Trophoblast cell (in vitro differentiated cells and primary cell): Measurements from ENCODE around the gene CLNK.

Experiments
- DNase-seq, 2 donors: peaks; one replicate each; pipeline ENCODE4 v3.0.0-alpha.2; 2016
- H2AFZ ChIP-seq: 2 replicates; pipeline ENCODE4 v1.6.1; 2013; ENCODE audit warnings: low read length, moderate library complexity, mild to moderate bottlenecking; ENCODE audit not compliant: insufficient read depth, poor library complexity
- H2AK5ac ChIP-seq: 2 replicates; pipeline ENCODE4 v1.6.1; 2013; ENCODE audit warnings: mild to moderate bottlenecking, low read length
- H2BK120ac ChIP-seq: 2 replicates; pipeline ENCODE4 v1.6.1; 2013; ENCODE audit warnings: low read length, mild to moderate bottlenecking, moderate library complexity; ENCODE audit not compliant: insufficient read depth, poor library complexity
- H2BK12ac ChIP-seq: 2 replicates; pipeline ENCODE4 v1.6.1; 2013; ENCODE audit warnings: mild to moderate bottlenecking, low read length, moderate library complexity
- H2BK5ac ChIP-seq: 2 replicates; pipeline ENCODE4 v1.6.1; 2013; ENCODE audit warnings: low read length, low read depth, moderate library complexity, mild to moderate bottlenecking; ENCODE audit not compliant: poor library complexity
- H3K14ac ChIP-seq: 2 replicates; pipeline ENCODE4 v1.6.1; 2013; ENCODE audit warnings: mild to moderate bottlenecking, low read length
- H3K18ac ChIP-seq: 2 replicates; pipeline ENCODE4 v1.6.1; 2013; ENCODE audit warnings: mild to moderate bottlenecking, low read length
- H3K23ac ChIP-seq: 2 replicates; pipeline ENCODE4 v1.6.1; 2013; ENCODE audit warnings: low read length
- H3K27ac ChIP-seq: 2 replicates; pipeline ENCODE4 v1.5.1; 2013; ENCODE audit warnings: low read depth, mild to moderate bottlenecking, inconsistent platforms, low read length, moderate library complexity
- H3K27me3 ChIP-seq: 2 replicates; pipeline ENCODE4 v1.6.1; 2013; ENCODE audit warnings: inconsistent platforms, mild to moderate bottlenecking, low read length, moderate library complexity; ENCODE audit not compliant: insufficient read depth
- H3K36me3 ChIP-seq, 2 experiments: 1 replicate in 1 of 2; 2 replicates in 1 of 2; pipeline ENCODE4 v1.6.1; 2013; ENCODE audit warnings: low read length in 2 of 2, mild to moderate bottlenecking in 2 of 2, moderate library complexity in 1 of 2; ENCODE audit not compliant: insufficient read depth in 2 of 2, control insufficient read depth in 1 of 2
- H3K4ac ChIP-seq: 2 replicates; pipeline ENCODE4 v1.6.1; 2013; ENCODE audit warnings: low read depth, mild to moderate bottlenecking, low read length, moderate library complexity
- H3K4me1 ChIP-seq, 2 experiments: 1 replicate in 1 of 2; 2 replicates in 1 of 2; pipeline ENCODE4 v1.6.1; 2013; ENCODE audit warnings: low read length in 2 of 2, mild to moderate bottlenecking in 2 of 2, moderate library complexity in 1 of 2; ENCODE audit not compliant: insufficient read depth in 2 of 2, control insufficient read depth in 1 of 2
- H3K4me2 ChIP-seq: 2 replicates; pipeline ENCODE4 v1.6.1; 2013; ENCODE audit warnings: inconsistent platforms, mild to moderate bottlenecking, low read length, moderate library complexity
- H3K4me3 ChIP-seq: 2 replicates; pipeline ENCODE4 v1.5.1; 2013; ENCODE audit warnings: mild to moderate bottlenecking, low read depth, low read length, inconsistent platforms
- H3K79me1 ChIP-seq: one replicate; pipeline ENCODE4 v1.6.1; 2013; ENCODE audit warnings: low read length
- H3K79me2 ChIP-seq: 2 replicates; pipeline ENCODE4 v1.6.1; 2013; ENCODE audit warnings: low read length, mild to moderate bottlenecking; ENCODE audit not compliant: control insufficient read depth, insufficient read depth, poor library complexity
- H3K9ac ChIP-seq: 2 replicates; pipeline ENCODE4 v1.6.1; 2013; ENCODE audit warnings: mild to moderate bottlenecking, low read length
- H3K9me3 ChIP-seq: 2 replicates; pipeline ENCODE4 v1.6.1; 2013; ENCODE audit warnings: low read depth, mild to moderate bottlenecking, control low read depth, inconsistent platforms, low read length; ENCODE audit not compliant: insufficient read depth
- H4K12ac ChIP-seq: 2 replicates; pipeline ENCODE4 v1.6.1; 2013; ENCODE audit warnings: low read depth, mild to moderate bottlenecking, low read length, moderate library complexity
- H4K8ac ChIP-seq: 2 replicates; pipeline ENCODE4 v1.6.1; 2013; ENCODE audit warnings: low read depth, mild to moderate bottlenecking, low read length, moderate library complexity
- H4K91ac ChIP-seq: one replicate; pipeline ENCODE4 v1.6.1; 2013; ENCODE audit warnings: low read depth, mild to moderate bottlenecking, low read length, moderate library complexity
- WGBS: extraction: QIAGEN DNeasy Blood & Tissue Kit; methylation state at CpG from one replicate; pipeline ENCODE4 v1.1.7; 2013; ENCODE audit warnings: missing lambda C conversion rate; ENCODE audit not compliant: insufficient read length, insufficient coverage; ENCODE audit errors: extremely low coverage; 5-methylcytosine and 5-hydroxymethylcytosine counted together

CLNK gene

GRCh38 chr4:10608501-10609219 lies 75.9 kb downstream of the CLNK start:
- H4K91ac ChIP-seq: peak overlapping the region; percentile 11
- WGBS: no CpG with 5 or more reads among the region's 10 CpGs
- no peaks in the 10 kb centered on the region for H3K36me3 ChIP-seq
- no peak overlapping the region for H3K4me2 ChIP-seq
- peak overlapping the region; percentile 17 for H3K14ac ChIP-seq
- no peaks in the 10 kb centered on the region for H3K9me3 ChIP-seq
- H3K79me1 ChIP-seq: peaks cover 26% of the 10 kb centered on the region
- H2BK5ac ChIP-seq: no peak overlapping the region
- peak overlapping the region; percentile 16 for H2BK12ac ChIP-seq
- no peak overlapping the region for H3K4ac ChIP-seq
- H4K8ac ChIP-seq: no peak overlapping the region
- H3K4me1 ChIP-seq: peaks cover 16 to 26% of the 10 kb centered on the region in 2 experiments
- no peak overlapping the region for H3K9ac ChIP-seq
- H3K27ac ChIP-seq: no peak overlapping the region
- H3K23ac ChIP-seq: no peak overlapping the region
- no peak overlapping the region for H2AFZ ChIP-seq
- no peak overlapping the region for H3K4me3 ChIP-seq
- no peaks in the 10 kb centered on the region for H3K79me2 ChIP-seq
- no peak overlapping the region for H4K12ac ChIP-seq
- no peaks in the 10 kb centered on the region for H3K27me3 ChIP-seq
- DNase-seq: peak; percentile 87 to 93
- no peak overlapping the region for H2AK5ac ChIP-seq
- no peak overlapping the region for H3K18ac ChIP-seq
- peak overlapping the region; percentile 44 for H2BK120ac ChIP-seq

GRCh38 chr4:10607206-10607605 lies 77.4 kb downstream of the CLNK start:
- Histone ChIP-seq H3K23ac (no peak overlapping the region), H3K9ac (no peak overlapping the region), H3K79me2 (no peaks in the 10 kb centered on the region), H4K91ac (no peak overlapping the region), H4K12ac (no peak overlapping the region), H3K36me3 (no peaks in the 10 kb centered on the region), H4K8ac (no peak overlapping the region), H3K27me3 (no peaks in the 10 kb centered on the region), H2BK12ac (no peak overlapping the region), H3K27ac (no peak overlapping the region), H3K4ac (no peak overlapping the region), H2AK5ac (no peak overlapping the region), H3K79me1 (peaks cover 21% of the 10 kb centered on the region), H3K18ac (no peak overlapping the region), H3K4me1 (peaks cover 13 to 17% of the 10 kb centered on the region in 2 experiments), H3K4me3 (no peak overlapping the region), H3K9me3 (no peaks in the 10 kb centered on the region), H2BK5ac (no peak overlapping the region), H2BK120ac (peak overlapping the region; percentile 3), H3K14ac (no peak overlapping the region), H3K4me2 (no peak overlapping the region), H2AFZ (no peak overlapping the region)
- no CpG with 5 or more reads among the region's 3 CpGs for WGBS
- DNase-seq: peak; percentile 74 to 90

DNA sequence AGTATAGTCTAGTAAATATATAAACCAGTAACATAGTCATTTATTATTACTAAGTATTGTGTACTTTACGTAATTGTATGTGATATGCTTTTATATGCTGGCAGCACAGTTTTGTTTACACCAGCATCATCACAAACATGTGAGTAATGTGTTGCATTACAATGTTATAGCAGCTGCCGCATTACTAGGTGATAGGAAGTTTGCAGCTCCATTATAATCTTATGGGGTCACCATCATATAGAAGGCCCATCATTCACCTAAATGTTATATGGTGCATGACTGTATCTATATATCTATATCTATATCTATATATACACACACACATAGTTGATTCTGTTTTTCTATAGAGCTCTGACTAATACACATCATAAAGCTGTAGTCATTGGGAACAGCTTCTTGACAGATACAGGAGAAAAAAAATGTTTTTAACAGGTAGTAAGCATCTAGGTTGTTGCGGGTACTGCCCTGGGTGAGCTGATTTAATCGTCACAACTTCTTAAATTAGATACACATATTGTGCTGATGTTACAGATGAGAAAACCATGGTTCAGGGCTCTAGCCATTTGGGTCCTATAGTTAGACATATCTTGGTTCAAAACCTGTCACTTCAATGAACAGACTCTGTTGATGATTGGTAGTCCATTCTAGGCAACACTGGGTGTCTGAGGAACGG lies 77.9 kb downstream of the CLNK start:
- H3K4me1 ChIP-seq: peaks cover 11 to 15% of the 10 kb centered on the region in 2 experiments
- no peak overlapping the region for H2AK5ac ChIP-seq
- no CpG with 5 or more reads among the region's 5 CpGs for WGBS
- no peak overlapping the region for H2AFZ ChIP-seq
- H3K9ac ChIP-seq: no peak overlapping the region
- H3K4me3 ChIP-seq: no peak overlapping the region
- H3K79me2 ChIP-seq: no peaks in the 10 kb centered on the region
- DNase-seq: peak; percentile 66 to 80
- H3K4ac ChIP-seq: no peak overlapping the region
- H3K27me3 ChIP-seq: no peaks in the 10 kb centered on the region
- no peak overlapping the region for H3K27ac ChIP-seq
- H4K12ac ChIP-seq: no peak overlapping the region
- H3K4me2 ChIP-seq: no peak overlapping the region
- H3K79me1 ChIP-seq: peaks cover 17% of the 10 kb centered on the region
- no peak overlapping the region for H3K23ac ChIP-seq
- H2BK120ac ChIP-seq: peak overlapping the region; percentile 3
- no peak overlapping the region for H4K8ac ChIP-seq
- H2BK5ac ChIP-seq: no peak overlapping the region
- H4K91ac ChIP-seq: no peak overlapping the region
- no peaks in the 10 kb centered on the region for H3K36me3 ChIP-seq
- no peaks in the 10 kb centered on the region for H3K9me3 ChIP-seq
- no peak overlapping the region for H3K14ac ChIP-seq
- H3K18ac ChIP-seq: no peak overlapping the region
- H2BK12ac ChIP-seq: no peak overlapping the region

DNA sequence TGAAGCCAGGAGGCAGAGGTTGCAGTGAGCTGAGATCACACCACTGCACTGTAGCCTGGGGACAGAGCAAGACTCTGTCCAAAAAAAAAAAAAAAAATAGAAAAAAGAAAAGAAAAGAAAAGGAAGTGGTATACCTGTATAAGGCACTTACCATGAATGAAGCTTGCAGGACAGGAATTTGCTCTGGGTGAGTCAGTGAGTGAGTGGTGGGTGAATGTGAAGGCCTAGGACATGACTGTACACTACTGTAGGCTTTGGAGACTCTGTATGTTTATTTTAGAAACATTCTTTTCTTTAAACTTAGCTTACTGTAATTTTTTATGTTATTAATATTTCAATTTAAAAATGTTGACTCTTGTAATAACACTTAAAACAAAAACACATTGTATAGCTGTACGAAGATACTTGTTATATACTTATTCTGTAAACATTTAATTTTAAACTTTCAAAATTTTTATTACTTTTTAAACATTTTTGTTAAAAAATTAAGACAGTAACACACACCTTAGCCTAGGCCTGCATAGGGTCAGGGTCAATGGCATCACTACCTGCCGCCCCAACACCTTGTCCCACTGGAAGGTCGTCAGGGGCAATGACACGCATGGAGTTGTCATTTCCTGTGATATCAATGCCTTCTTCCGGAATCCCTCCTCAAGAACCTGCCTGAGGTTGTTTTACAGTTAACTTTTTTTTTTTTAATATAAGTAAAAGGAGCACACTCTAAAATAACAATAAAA lies 78.7 kb downstream of the CLNK start:
- Histone ChIP-seq H3K79me1 (peaks cover 12% of the 10 kb centered on the region), H3K27me3 (no peaks in the 10 kb centered on the region), H3K79me2 (no peaks in the 10 kb centered on the region), H3K9me3 (no peaks in the 10 kb centered on the region), H4K91ac (peak overlapping the region; percentile 78), H3K4ac (no peak overlapping the region), H3K18ac (no peak overlapping the region), H3K14ac (no peak overlapping the region), H3K9ac (no peak overlapping the region), H3K27ac (no peak overlapping the region), H2AFZ (no peak overlapping the region), H3K4me3 (no peak overlapping the region), H3K36me3 (no peaks in the 10 kb centered on the region), H3K4me2 (no peak overlapping the region), H2BK12ac (peak overlapping the region; percentile 91), H2BK5ac (no peak overlapping the region), H2AK5ac (no peak overlapping the region), H4K12ac (no peak overlapping the region), H2BK120ac (no peak overlapping the region), H3K4me1 (peaks cover 5 to 10% of the 10 kb centered on the region in 2 experiments), H4K8ac (no peak overlapping the region), H3K23ac (no peak overlapping the region)
- peak; percentile 66 to 79 for DNase-seq
- WGBS: no CpG with 5 or more reads among the region's 5 CpGs
